ENCODE data around the gene SORD.
"Not testable (repeated sequence)": the region's sequence is repeated elsewhere in the genome, so short reads cannot be mapped to it uniquely, and the experiment has no call there.

DNA sequence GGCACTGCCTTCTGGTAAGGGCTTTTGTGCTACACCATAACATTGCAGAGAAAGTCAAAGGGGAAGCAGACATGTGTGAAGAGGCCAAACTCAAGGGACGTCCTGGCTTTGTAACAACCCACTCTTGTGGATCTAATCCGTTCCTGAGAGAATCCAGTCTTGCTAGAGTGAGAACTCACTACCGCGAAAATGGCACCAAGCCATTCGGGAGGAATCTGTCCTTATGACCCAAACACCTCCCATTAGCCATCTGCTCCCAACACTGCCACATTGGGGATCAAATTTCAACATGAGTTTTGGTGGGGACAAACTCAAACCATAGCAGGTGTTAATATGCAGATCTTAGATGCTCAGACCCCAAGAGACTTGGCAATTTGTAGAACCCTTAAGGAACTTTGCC, 56.2 kb downstream of the SORD start:
- TF ChIP-seq CTCF (IDR thresholded peaks at IDR 0.05; ENCODE audit: low read depth, low read length); EZH2phosphoT487 (IDR thresholded peaks at IDR 0.05; ENCODE audit: low read depth): not testable (repeated sequence)
